Smooth muscle cell of the umbilical artery (primary cell): ENCODE results near the gene ITPRID2. TPM values are rescaled to one million over a fixed set of nuclear protein-coding genes. Genes with fewer than 3 reads are reported as not detected.

Source experiments
- total RNA-seq: library from RNA; depleted of rRNA; stranded (reverse); fragments of >200 nt; gene quantifications from 2 replicates; pipeline ENCODE4 v1.2.3, GENCODE V29; 2014

ITPRID2 gene
- total RNA-seq: 204 and 319 TPM in 2 replicates

GRCh38 chr2:181891258-181891965 is at the start of gene ITPRID2:
TSS of gene ITPRID2 (plus strand) at chr2:181891730. CDS start at chr2:181892067, 337 bp downstream.

Other genes starting within 250 kb of the ITPRID2 start
- gene CERKL, start 234.6 kb upstream of the ITPRID2 start, total RNA-seq: 0.18 TPM in 1 of 2 replicates, not detected in the other
- not detected in 2 replicates for gene NEUROD1, start 211.2 kb upstream of the ITPRID2 start, total RNA-seq
- 0.28 TPM in 1 of 2 replicates, not detected in the other for gene PPP1R1C, start 94.1 kb downstream of the ITPRID2 start, total RNA-seq